ENCODE results near the gene PRKACA.

PRKACA gene

GRCh38 chr19:14117668-14118164 is at the start of gene PRKACA:
Gene PRKACA (minus strand): TSS chr19:14117762. CDS start chr19:14117547, 215 bp downstream.
- peak; percentile 100 for DNase-seq (ENCODE audit: low read depth)

- DNase-seq (ENCODE audit: low read depth) = no peak
These were observed 49.5 kb upstream of the PRKACA start for GRCh38 chr19:14166999-14167575.

DNA sequence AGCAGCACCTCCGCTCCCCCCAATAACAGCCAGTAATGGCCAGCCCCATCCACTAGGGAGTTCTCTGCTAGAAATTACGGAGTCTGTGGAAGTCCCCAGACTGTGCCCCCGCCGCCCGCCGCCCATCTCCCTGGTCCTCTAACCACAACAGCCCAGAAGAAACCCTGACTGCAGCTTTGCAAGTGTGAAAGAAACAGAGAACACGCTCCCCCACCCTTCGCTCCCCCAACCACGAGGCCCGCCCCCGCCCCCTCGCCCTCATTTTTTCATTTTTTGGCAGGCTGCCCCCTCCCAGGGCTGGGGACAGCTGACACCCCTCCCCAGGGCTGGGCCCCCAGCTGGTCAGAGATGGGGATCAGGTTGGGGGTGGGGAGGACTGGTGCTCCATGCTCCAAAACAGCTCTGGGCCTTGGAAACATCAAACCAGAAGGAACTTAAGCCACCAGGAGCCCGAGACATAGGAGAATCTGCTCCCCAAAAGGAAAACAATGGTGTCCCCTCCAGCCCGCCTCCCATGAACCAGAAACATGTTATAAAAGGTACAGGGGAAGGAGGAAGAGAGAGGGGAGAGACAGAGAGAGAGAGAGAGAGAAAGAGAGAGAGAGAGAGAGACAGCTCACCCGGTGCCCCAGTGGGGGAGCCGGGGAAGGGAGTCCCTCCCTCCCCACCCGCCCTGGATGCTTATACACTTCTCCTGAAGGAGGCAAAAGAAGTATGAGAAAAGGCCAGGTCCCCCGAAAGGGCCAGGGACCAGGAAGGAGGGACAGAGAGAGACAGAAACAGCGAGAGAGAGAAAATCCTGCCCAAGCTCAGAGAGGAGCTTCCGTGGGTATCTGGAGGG is 48.6 kb upstream of the PRKACA start:
- DNase-seq (ENCODE audit: low read depth) = no peak

- no peak for DNase-seq (ENCODE audit: low read depth)
These were observed 47.3 kb upstream of the PRKACA start for GRCh38 chr19:14164724-14165493.

DNA sequence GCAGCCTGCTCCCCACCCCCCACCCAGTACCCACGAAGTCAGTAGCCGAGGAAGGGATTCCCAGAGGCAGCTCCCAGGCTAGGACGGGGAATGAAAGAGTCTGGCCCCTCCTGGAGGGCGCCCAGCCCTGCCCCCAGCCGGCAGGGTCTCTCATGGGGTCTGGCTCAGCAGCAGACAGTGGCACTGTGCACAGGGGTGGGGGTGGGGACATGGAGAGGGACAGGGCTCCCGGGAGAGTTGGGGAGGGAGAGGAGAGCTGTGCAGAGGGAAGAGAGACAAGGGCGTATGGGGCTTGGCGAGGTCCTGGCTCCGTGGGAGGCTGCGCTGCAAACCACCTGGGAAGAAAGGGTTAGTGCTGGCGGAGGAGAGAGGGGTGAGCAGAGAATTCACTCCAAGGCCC is 46.5 kb upstream of the PRKACA start:
- DNase-seq (ENCODE audit: low read depth) = no peak

GRCh38 chr19:14162871-14163297 is 45.3 kb upstream of the PRKACA start:
- no peak for DNase-seq (ENCODE audit: low read depth)

DNA sequence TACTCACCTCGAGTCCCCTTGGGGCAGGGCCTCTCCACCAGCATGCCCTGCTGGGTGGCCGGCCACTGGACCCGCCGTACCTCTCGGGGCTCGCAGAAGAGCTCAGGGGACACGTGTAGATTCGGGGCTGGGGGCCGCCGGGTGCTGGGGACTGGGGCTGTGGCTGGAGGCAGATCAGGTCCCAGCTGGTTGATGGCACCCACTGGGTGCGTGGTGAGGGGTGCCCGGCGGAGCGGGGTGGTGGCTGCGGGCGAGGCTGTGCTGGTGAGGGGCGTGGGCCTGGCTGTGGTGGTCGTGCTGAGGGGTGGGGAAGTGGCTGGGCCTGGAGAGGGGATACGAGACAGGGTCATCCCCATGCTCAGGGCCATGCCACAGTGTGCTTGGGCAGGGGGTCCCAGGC is 43.7 kb upstream of the PRKACA start:
- no peak for DNase-seq (ENCODE audit: low read depth)

DNA sequence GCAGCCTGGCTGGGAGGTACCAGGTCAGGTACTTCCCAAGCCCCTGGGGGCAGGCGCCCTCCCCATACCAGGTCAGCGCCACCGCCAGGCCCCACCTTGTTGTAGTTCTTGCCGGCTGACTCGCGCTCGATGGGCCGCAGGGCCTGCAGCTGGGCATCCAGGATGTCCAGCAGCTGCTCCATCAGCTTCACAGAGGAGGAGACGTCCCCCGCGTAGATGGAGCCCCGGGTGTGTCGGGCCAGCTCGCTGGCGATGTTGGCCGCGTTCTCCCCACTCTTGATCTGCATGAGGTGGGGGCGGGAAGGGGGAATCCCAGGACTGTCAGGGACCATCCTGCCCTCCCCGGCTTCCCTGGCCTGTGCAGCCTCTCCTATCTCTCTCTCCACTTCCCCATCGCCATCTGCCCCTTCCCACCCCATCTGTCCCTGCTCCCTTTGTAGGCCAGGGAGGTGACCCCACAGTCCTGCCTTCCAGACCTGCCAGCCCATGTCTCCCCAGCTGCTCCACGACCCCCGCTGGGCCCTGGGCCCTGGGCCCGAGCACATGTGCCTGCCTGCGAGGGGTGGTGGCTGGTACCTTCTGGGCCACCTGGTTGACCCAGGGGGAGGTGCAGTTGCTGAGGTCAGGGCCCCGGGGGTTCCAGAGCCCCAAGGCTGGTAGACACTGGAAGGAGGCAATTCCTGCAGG is 42.6 kb upstream of the PRKACA start:
- no peak for DNase-seq (ENCODE audit: low read depth)

DNA sequence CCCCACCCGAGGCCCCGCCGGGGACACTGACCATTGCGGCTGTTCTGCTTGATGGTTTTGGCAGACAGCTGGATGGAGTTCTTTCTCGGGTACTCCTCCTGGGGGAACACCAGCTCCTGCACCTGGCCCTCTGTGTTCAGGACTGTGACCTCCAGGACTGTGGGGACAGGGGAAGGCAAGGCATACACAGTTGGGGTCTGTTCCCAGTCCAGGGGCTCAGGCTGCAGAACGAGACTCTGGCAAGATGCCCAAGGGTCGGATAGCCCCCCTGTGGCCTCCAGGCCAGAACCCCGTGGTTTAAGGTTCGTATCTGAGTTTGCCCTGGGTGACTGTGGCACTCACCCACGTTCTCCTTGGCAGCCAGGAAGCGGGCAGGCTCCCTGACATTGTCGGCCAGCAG is 41.5 kb upstream of the PRKACA start:
- no peak for DNase-seq (ENCODE audit: low read depth)

GRCh38 chr19:14158276-14159023 is 40.9 kb upstream of the PRKACA start:
- DNase-seq (ENCODE audit: low read depth) = no peak

- no peak for DNase-seq (ENCODE audit: low read depth)
These were observed 39.6 kb upstream of the PRKACA start for GRCh38 chr19:14156971-14157717.

- DNase-seq (ENCODE audit: low read depth) = no peak
These were observed 38.6 kb upstream of the PRKACA start for GRCh38 chr19:14156122-14156521.

DNA sequence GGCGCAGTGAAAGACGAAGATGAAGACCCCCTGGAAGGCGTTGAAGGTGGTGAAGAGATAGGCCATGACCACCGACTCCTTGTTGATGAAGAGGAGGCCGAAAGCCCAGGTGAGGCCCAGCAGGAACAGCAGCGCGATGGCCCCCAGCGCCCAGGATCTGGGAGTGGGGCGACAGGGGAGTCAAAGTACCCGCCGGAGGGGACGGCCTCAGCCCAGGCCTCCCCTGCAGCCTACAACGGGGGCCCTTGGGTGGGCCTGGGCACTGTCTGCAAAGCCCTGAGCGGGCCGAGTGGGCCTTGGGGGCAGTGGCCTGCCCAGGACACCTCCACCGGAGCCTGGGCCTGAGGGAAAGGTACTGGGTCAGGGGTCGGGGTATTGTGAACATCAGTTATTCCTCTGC is 37.8 kb upstream of the PRKACA start:
- no peak for DNase-seq (ENCODE audit: low read depth)

GRCh38 chr19:14152713-14153112 is 35.2 kb upstream of the PRKACA start:
- DNase-seq (ENCODE audit: low read depth) = no peak

DNA sequence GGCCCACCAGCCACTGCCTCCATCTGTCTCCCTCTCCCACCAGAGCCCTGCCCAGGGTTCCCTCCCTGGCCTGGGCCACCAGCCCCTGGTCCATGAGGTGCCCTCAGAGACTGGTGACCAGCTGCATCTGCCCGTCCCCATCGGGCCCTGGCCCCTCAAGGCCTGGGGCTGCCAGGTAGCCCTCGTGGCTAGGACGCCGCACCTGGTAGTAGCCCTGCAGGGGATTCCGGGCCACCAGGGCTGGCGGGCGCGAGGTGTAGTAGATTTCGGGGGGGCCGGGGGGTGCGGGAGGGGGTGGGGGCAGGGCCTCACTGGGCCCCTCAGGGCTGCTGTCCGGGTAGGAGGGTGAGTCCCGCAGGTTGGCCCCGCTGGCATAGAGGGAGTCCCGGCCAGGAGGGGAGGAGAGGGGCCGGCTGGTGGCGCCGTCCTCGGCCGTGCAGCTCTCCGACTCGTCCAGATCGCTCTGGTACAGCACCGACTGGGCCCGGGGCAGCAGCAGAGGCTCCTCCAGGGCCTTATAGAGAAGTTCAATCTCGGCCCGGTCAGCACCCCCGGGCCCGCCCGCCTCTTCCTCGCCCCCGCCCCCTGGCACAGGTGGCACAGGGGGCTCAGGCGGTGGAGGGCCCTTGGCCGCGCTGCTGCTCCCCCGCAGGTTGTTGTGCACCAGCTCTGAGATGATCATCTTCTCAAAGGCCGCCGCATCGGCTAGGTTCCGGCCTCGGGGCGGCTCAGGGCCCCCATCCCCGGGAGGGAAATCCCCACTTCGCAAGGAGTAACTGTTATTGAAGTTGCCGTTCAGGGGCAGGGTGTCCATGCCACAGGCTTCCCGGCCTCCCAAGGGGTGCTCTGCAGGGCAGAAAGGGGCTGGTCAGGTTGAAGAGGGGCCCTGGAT is 33.5 kb upstream of the PRKACA start:
- DNase-seq (ENCODE audit: low read depth) = no peak

GRCh38 chr19:14150041-14150769 is 32.6 kb upstream of the PRKACA start:
- DNase-seq (ENCODE audit: low read depth) = no peak

GRCh38 chr19:14149509-14149994 is 32.0 kb upstream of the PRKACA start:
- no peak for DNase-seq (ENCODE audit: low read depth)

- no peak for DNase-seq (ENCODE audit: low read depth)
These were observed 31.3 kb upstream of the PRKACA start for GRCh38 chr19:14148751-14149410.
